ENCODE measurements around the gene RGP1. TPM values are rescaled to one million over a fixed set of nuclear protein-coding genes. Genes with fewer than 3 reads are reported as not detected.

Gene RGP1
- total RNA-seq, 1 experiment from 2014 or later: 13.8 TPM

GRCh38 chr9:35766997-35767396 is 17.9 kb downstream of the RGP1 start:
- CTCF ChIA-PET: no interaction called here
- intact Hi-C loops (cut with micrococcal nuclease): no loop called here
- no peak overlapping the region for H3K4me2 ChIP-seq (ENCODE audit: low read length)
- no peaks in the 10 kb centered on the region for H3K36me3 ChIP-seq (ENCODE audit: low read depth, low read length)
- POLR2A ChIA-PET (ENCODE audit: unreplicated experiment): no interaction called here
- no peak for TF ChIP-seq EZH2phosphoT487 (IDR thresholded peaks at IDR 0.05; ENCODE audit: borderline replicate concordance, low read length)
- TF ChIP-seq, protein P1, sequence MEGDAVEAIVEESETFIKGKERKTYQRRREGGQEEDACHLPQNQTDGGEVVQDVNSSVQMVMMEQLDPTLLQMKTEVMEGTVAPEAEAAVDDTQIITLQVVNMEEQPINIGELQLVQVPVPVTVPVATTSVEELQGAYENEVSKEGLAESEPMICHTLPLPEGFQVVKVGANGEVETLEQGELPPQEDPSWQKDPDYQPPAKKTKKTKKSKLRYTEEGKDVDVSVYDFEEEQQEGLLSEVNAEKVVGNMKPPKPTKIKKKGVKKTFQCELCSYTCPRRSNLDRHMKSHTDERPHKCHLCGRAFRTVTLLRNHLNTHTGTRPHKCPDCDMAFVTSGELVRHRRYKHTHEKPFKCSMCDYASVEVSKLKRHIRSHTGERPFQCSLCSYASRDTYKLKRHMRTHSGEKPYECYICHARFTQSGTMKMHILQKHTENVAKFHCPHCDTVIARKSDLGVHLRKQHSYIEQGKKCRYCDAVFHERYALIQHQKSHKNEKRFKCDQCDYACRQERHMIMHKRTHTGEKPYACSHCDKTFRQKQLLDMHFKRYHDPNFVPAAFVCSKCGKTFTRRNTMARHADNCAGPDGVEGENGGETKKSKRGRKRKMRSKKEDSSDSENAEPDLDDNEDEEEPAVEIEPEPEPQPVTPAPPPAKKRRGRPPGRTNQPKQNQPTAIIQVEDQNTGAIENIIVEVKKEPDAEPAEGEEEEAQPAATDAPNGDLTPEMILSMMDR (conservative IDR thresholded peaks at IDR 0.05; ENCODE audit: low read depth, low read length): no peak
- no peak for TF ChIP-seq EZH2 (IDR thresholded peaks at IDR 0.05; ENCODE audit: low read length, unreplicated experiment)
- no peak for ATAC-seq
- no TSS peak for BruUV-seq (replicated peaks)
- H2AFZ ChIP-seq (ENCODE audit: low read length): no peak overlapping the region
- H3K4me3 ChIP-seq (ENCODE audit: low read length): no peak overlapping the region
- peaks cover 5% of the 10 kb centered on the region for H3F3A ChIP-seq (ENCODE audit: low read length, unreplicated experiment)
- H3K9me2 ChIP-seq (replicated peaks; ENCODE audit: low read length): no peaks in the 10 kb centered on the region
- H3K27ac ChIP-seq (ENCODE audit: low read length): no peak overlapping the region
- H3K79me2 ChIP-seq (ENCODE audit: low read length): no peaks in the 10 kb centered on the region
- H3K9ac ChIP-seq (ENCODE audit: low read length): no peak overlapping the region
- H3K4me1 ChIP-seq (ENCODE audit: insufficient read depth, low read length): peaks cover 23% of the 10 kb centered on the region
- DNase-seq: no peak
- no peaks in the 10 kb centered on the region for H3K27me3 ChIP-seq (ENCODE audit: low read length)
- no peaks in the 10 kb centered on the region for H4K20me1 ChIP-seq (ENCODE audit: low read length)
- H3K9me3 ChIP-seq (ENCODE audit: low read length): no peaks in the 10 kb centered on the region

GRCh38 chr9:35767458-35767857 is 18.4 kb downstream of the RGP1 start:
- Histone ChIP-seq H4K20me1 (ENCODE audit: low read length) (no peaks in the 10 kb centered on the region), H3F3A (ENCODE audit: low read length, unreplicated experiment) (peaks cover 5% of the 10 kb centered on the region), H2AFZ (ENCODE audit: low read length) (no peak overlapping the region), H3K9ac (ENCODE audit: low read length) (no peak overlapping the region), H3K9me3 (ENCODE audit: low read length) (no peaks in the 10 kb centered on the region), H3K27ac (ENCODE audit: low read length) (no peak overlapping the region), H3K36me3 (ENCODE audit: low read depth, low read length) (no peaks in the 10 kb centered on the region), H3K9me2 (replicated peaks; ENCODE audit: low read length) (no peaks in the 10 kb centered on the region), H3K4me1 (ENCODE audit: insufficient read depth, low read length) (peaks cover 27% of the 10 kb centered on the region), H3K27me3 (ENCODE audit: low read length) (no peaks in the 10 kb centered on the region), H3K79me2 (ENCODE audit: low read length) (no peaks in the 10 kb centered on the region), H3K4me3 (ENCODE audit: low read length) (no peak overlapping the region), H3K4me2 (ENCODE audit: low read length) (no peak overlapping the region)
- POLR2A ChIA-PET (ENCODE audit: unreplicated experiment): no interaction called here
- TF ChIP-seq, protein P1 (conservative IDR thresholded peaks at IDR 0.05; ENCODE audit: low read depth, low read length): no peak
- TF ChIP-seq EZH2phosphoT487 (IDR thresholded peaks at IDR 0.05; ENCODE audit: borderline replicate concordance, low read length): no peak
- DNase-seq (no peak), ATAC-seq (no peak)
- no TSS peak for BruUV-seq (replicated peaks)
- CTCF ChIA-PET: interaction anchor here (0.7 kb wide), 1 partner anchor 21 kb away, joined by 3 read pairs; no protein-coding TSS in a partner anchor
- intact Hi-C loops (cut with micrococcal nuclease): no loop called here

DNA sequence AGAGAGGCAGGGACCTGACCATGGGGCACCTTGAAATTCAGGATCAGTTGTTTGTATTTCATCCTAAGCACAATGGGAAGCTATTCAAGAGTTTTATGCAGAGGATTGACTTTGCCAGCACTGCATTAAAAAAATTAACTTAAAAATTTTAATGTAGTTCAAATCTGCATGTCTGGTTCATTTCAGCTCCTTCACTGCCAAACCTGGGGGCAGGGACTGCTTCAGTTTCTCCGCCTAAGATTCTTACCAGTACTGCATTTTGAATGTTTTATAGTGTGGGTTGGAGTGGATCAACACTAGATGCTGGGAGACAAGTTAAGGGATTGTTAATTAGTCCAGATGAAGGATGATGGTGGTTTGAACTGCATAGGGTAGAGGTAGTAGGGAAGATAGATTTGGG is 20.7 kb downstream of the RGP1 start:
- Histone ChIP-seq H3F3A (ENCODE audit: low read length, unreplicated experiment) (peaks cover 5% of the 10 kb centered on the region), H3K9ac (ENCODE audit: low read length) (no peak overlapping the region), H3K27ac (ENCODE audit: low read length) (no peak overlapping the region), H3K9me2 (replicated peaks; ENCODE audit: low read length) (no peaks in the 10 kb centered on the region), H4K20me1 (ENCODE audit: low read length) (no peaks in the 10 kb centered on the region), H3K27me3 (ENCODE audit: low read length) (no peaks in the 10 kb centered on the region), H3K4me2 (ENCODE audit: low read length) (no peak overlapping the region), H2AFZ (ENCODE audit: low read length) (no peak overlapping the region), H3K9me3 (ENCODE audit: low read length) (no peaks in the 10 kb centered on the region), H3K4me1 (ENCODE audit: insufficient read depth, low read length) (peaks cover 33% of the 10 kb centered on the region), H3K4me3 (ENCODE audit: low read length) (no peak overlapping the region), H3K79me2 (ENCODE audit: low read length) (no peaks in the 10 kb centered on the region), H3K36me3 (ENCODE audit: low read depth, low read length) (no peaks in the 10 kb centered on the region)
- ATAC-seq: no peak
- BruUV-seq (replicated peaks): no TSS peak
- ChIA-PET POLR2A (ENCODE audit: unreplicated experiment) (no interaction called here), CTCF (no interaction called here)
- no peak for DNase-seq
- intact Hi-C loops (cut with micrococcal nuclease): loop anchor here (10.0 kb wide), 1 partner anchor 55 kb away; the partner anchor contains the start of genes FAM221B and TMEM8B
- no peak for TF ChIP-seq EZH2 (IDR thresholded peaks at IDR 0.05; ENCODE audit: low read length, unreplicated experiment)
- TF ChIP-seq, protein P1 (conservative IDR thresholded peaks at IDR 0.05; ENCODE audit: low read depth, low read length): no peak
- no peak for TF ChIP-seq EZH2phosphoT487 (IDR thresholded peaks at IDR 0.05; ENCODE audit: borderline replicate concordance, low read length)

Data from PC-3 (cell line).